Measurements from ENCODE around the gene GREM2. TPM values are rescaled to one million over a fixed set of nuclear protein-coding genes. Genes with fewer than 3 reads are reported as not detected.
A peak's percentile ranks its signal among the peaks of the same experiment; 100 is the strongest.

The GREM2 gene
- total RNA-seq (not detected in 2 replicates), polyA plus RNA-seq (not detected in 2 replicates), polyA minus RNA-seq (not detected in 2 replicates), Bru-seq, nascent RNA (not detected), BruChase-seq, experiment 1, labeled RNA remaining after a 6-hour chase (percentile 1 among the genes with signal in this experiment), BruChase-seq, experiment 2, labeled RNA remaining after a 2-hour chase (not detected)
- polyA plus RNA-seq (2011; cell fraction: cytosol; rRNA removed): not detected in 2 replicates
- not detected in 2 replicates for polyA plus RNA-seq (2011; cell fraction: nucleus; rRNA removed)
- not detected in 2 replicates for polyA plus RNA-seq (2012)
- polyA minus RNA-seq (2011; cell fraction: cytosol; rRNA and poly(A)+ RNA removed): not detected
- polyA minus RNA-seq (2011; cell fraction: nucleus; rRNA and poly(A)+ RNA removed): not detected in 2 replicates
- long read RNA-seq: 0 reads

- dilution Hi-C loops (cut with MboI; ENCODE audit: extremely low pct_ligation_motif_present, low sequenced_read_pairs): no loop called here
- ChIA-PET CTCF (no interaction called here), POLR2A (no interaction called here)
- Histone ChIP-seq H3K36me3 (ENCODE audit: control insufficient read depth in 2 of 2, extremely low read depth in 1 of 2, insufficient read depth in 2 of 2, low read length in 2 of 2) (no peaks in the 10 kb centered on the region), H3K4me2 (ENCODE audit: insufficient read depth, low read length) (peak within 1 kb of the TSS; percentile 62), H2AFZ (ENCODE audit: low read depth, low read length) (peak within 1 kb of the TSS; percentile 57), H3K9ac (replicated peaks; ENCODE audit: extremely low read depth, insufficient read depth, low read length) (no peak within 1 kb of the TSS), H3K9me3 (replicated peaks; ENCODE audit: control insufficient read depth, insufficient read depth, low read length) (no peaks in the 10 kb centered on the region), H3K9me1 (replicated peaks; ENCODE audit: control insufficient read depth, extremely low read depth, insufficient read depth, low read length) (no peaks in the 10 kb centered on the region), H3K4me3 (replicated peaks in 1 of 3; ENCODE audit: insufficient read depth in 1 of 3, low read depth in 1 of 3, low read length in 3 of 3) (peak within 1 kb of the TSS in 2 of 3 experiments; percentile 30 to 41), H4K20me1 (replicated peaks; ENCODE audit: control insufficient read depth, extremely low read depth, insufficient read depth, low read length) (no peaks in the 10 kb centered on the region), H3K27me3 (ENCODE audit: control insufficient read depth in 2 of 2, insufficient read depth in 2 of 2, low read length in 2 of 2) (peaks cover 0 to 2% of the 10 kb centered on the region in 2 experiments), H3K27ac (ENCODE audit: insufficient read depth, low read depth, low read length) (no peak within 1 kb of the TSS), H3K79me2 (ENCODE audit: control insufficient read depth, insufficient read depth, low read length) (no peaks in the 10 kb centered on the region), H3K4me1 (ENCODE audit: control insufficient read depth, extremely low read depth, insufficient read depth, low read length) (no peaks in the 10 kb centered on the region)
- BruUV-seq (replicated peaks): no TSS peak
- no peak for TF ChIP-seq FOS (IDR thresholded peaks at IDR 0.05; ENCODE audit: borderline replicate concordance, insufficient read depth, low read length)
- TF ChIP-seq MYC (IDR thresholded peaks at IDR 0.05; ENCODE audit: low read depth, low read length): no peak
- no peak for TF ChIP-seq POLR2AphosphoS5 (IDR thresholded peaks at IDR 0.05; ENCODE audit: insufficient read depth, low read depth, low read length)
- no peak for TF ChIP-seq POLR2A (IDR thresholded peaks at IDR 0.05; ENCODE audit: low read depth, low read length)
- no peak for TF ChIP-seq CTCF (IDR thresholded peaks at IDR 0.05; ENCODE audit: extremely low read depth in 1 of 2, insufficient read depth in 1 of 2, low read depth in 1 of 2, low read length in 2 of 2)
- TF ChIP-seq GATA2 (IDR thresholded peaks at IDR 0.05; ENCODE audit: insufficient read depth, insufficient read length, low read depth, low read length): no peak
- TF ChIP-seq MAX (IDR thresholded peaks at IDR 0.05; ENCODE audit: insufficient read depth, insufficient read length): no peak
- TF ChIP-seq JUN (IDR thresholded peaks at IDR 0.05; ENCODE audit: borderline replicate concordance, insufficient read depth, insufficient read length, low read depth): no peak
- TF ChIP-seq EZH2 (IDR thresholded peaks at IDR 0.05; ENCODE audit: borderline replicate concordance, low read depth, low read length, severe bottlenecking): no peak
- FAIRE-seq: no peak
- intact Hi-C loops (cut with micrococcal nuclease): loop anchor here (10.0 kb wide), 1 partner anchor 157 kb away; no protein-coding TSS in a partner anchor
- peak; percentile 5 for DNase-seq (ENCODE audit: low read depth, low spot score)
Observed at GRCh38 chr1:240611619-240612480, at the start of gene GREM2. Gene GREM2, minus strand, starts transcription at chr1:240612155. Its CDS starts 118,680 bp downstream, at chr1:240493475.
